Motor neuron (in vitro differentiated cells): ENCODE data around the gene SFXN2. TPM values are rescaled to one million over a fixed set of nuclear protein-coding genes. Genes with fewer than 3 reads are reported as not detected.

Source experiments
- ATAC-seq, 8 experiments: fragments of 200-7000 bp; cut with Tn5 transposase; replicated peaks in 6 of 8; 2 replicates each; pipeline ENCODE4 v1.8.0; 2021; ENCODE audit warnings: mild to moderate bottlenecking in 8 of 8, moderate library complexity in 8 of 8
- H3K27ac ChIP-seq, 2 donors: fragments of 250-450 bp; sonication (Bioruptor Pico); 2 replicates each; pipeline ENCODE4 v1.9.0; 2021; ENCODE audit warnings: antibody characterized with exemption in 2 of 2, mild to moderate bottlenecking in 2 of 2, moderate library complexity in 1 of 2
- H3K4me1 ChIP-seq, 2 donors: fragments of 250-450 bp; sonication (Bioruptor Pico); replicated peaks in 1 of 2; 2 replicates each; pipeline ENCODE4 v1.6.1; 2021; ENCODE audit warnings: antibody characterized with exemption in 2 of 2, mild to moderate bottlenecking in 2 of 2, moderate library complexity in 1 of 2
- H3K4me3 ChIP-seq, 5 donors: fragments of 250-450 bp; sonication (Bioruptor Pico); 2 replicates each; pipeline ENCODE4 v1.9.0; 2021; ENCODE audit warnings: antibody characterized with exemption in 5 of 5, mild to moderate bottlenecking in 5 of 5, moderate library complexity in 4 of 5
- WGBS, 10 experiments: fragments of 450-650 bp; shearing (Covaris generic); methylation state at CpG; one replicate each; pipeline ENCODE4 v1.0.0; 2022; 5-methylcytosine and 5-hydroxymethylcytosine counted together
- in situ Hi-C, 9 experiments: fragments of 400-800 bp; cut with MboI; loops; one replicate each; pipeline ENCODE4 v1.15.0; 2021; ENCODE audit warnings: low sequenced_read_pairs in 9 of 9, low pct_unique_long_range_greater_than_20kb in 2 of 9; ENCODE audit not compliant: unreplicated experiment in 9 of 9
- total RNA-seq, 8 experiments: library from RNA; unstranded; fragments of 300-600 nt; gene quantifications; 2 replicates each; pipeline versions ENCODE4 v1.2.3 to v1.2.4, GENCODE V29; 2022

Gene SFXN2
- total RNA-seq, 8 experiments from 2014 or later, result 1.2 to 21.5 (median 4.9) TPM

- H3K27ac ChIP-seq, result no peak overlapping the region
- H3K4me3 ChIP-seq, result no peak overlapping the region
- WGBS, 10 experiments, result 20 to 100% (median 85%) methylated on average over 1 to 7 of the region's 7 CpGs; no CpG with 5 or more reads in 3 of the 10 experiments
- in situ Hi-C loops, result no loop called here
- H3K4me1 ChIP-seq, result peaks cover 0 to 7% of the 10 kb centered on the region in 2 donors
- no peak for ATAC-seq
These were observed 50.9 kb downstream of the SFXN2 start for GRCh38 chr10:102765336-102765735.

- in situ Hi-C loops, result no loop called here
- 91 to 100% (median 97%) methylated on average over 3 to 9 of the region's 9 CpGs for WGBS, 10 experiments
- Histone ChIP-seq H3K4me3 (no peak overlapping the region), H3K27ac (no peak overlapping the region), H3K4me1 (peaks cover 0 to 7% of the 10 kb centered on the region in 2 donors)
- no peak for ATAC-seq
These were observed 53.2 kb downstream of the SFXN2 start for GRCh38 chr10:102767428-102768160.

DNA sequence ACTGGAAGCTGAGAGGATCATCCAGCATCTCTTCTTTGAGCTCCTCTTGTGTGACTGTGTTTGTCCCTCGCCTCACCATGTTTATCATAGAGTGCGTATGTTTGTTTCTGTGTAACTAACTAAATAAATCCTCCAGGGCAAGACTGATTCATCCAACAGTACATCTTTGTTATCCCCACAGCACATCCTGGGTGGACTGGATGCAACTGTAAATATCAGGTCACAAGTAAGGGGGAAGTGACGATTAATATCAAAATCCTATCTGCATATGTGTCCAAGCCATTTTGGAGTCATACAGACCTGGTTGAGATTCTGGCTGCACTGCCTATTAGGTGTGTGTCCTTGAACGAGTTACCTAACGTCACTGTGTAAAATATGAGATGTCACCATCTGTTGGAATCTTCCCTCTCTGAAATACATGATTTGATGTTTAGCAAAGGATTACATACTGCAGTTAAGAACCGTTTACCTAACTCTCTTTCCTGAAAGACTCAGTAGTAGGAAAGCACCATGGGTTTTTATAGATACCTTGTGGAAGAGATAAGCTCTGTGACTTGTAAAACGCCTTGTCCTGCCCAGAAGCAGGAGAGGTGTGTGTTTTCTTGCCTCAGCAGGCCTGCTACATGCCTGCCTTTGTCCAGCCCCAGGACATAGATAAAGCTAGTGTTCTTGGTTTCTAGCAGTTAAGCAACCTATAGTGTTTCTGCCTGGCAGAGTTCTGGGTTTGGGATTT is 55.1 kb downstream of the SFXN2 start:
- in situ Hi-C loops, result no loop called here
- WGBS, 10 experiments, result 81 to 100% (median 88%) methylated on average over 1 to 7 of the region's 7 CpGs
- ATAC-seq, result peak in 2 of 8 experiments; percentile 59 to 72
- Histone ChIP-seq H3K4me1 (peaks cover 8 to 15% of the 10 kb centered on the region in 2 donors), H3K27ac (no peak overlapping the region), H3K4me3 (no peak overlapping the region)

DNA sequence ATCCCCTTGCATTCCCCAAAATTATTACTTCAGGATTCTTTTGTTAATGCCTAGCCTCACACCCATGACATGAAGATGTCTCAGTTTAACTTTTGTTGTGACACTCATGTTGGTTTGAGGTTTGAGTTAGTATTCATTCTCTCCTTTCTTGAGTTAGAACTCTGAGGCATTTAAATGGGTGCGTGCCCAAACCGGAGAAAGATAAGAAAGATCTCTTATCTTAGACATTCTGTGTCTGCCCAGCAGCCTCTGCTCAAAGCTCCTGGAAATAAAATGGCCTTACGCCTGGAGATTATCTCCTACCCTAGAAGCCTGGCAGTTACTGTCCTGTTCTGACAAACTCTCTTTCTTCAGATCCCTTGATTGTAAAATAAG is 55.7 kb downstream of the SFXN2 start:
- Histone ChIP-seq H3K4me1 (peaks cover 14 to 20% of the 10 kb centered on the region in 2 donors), H3K27ac (no peak overlapping the region), H3K4me3 (no peak overlapping the region)
- in situ Hi-C loops, result no loop called here
- 50 to 100% (median 88%) methylated on average over 1 to 3 of the region's 3 CpGs; no CpG with 5 or more reads in 2 of the 10 experiments for WGBS, 10 experiments
- ATAC-seq, result no peak

DNA sequence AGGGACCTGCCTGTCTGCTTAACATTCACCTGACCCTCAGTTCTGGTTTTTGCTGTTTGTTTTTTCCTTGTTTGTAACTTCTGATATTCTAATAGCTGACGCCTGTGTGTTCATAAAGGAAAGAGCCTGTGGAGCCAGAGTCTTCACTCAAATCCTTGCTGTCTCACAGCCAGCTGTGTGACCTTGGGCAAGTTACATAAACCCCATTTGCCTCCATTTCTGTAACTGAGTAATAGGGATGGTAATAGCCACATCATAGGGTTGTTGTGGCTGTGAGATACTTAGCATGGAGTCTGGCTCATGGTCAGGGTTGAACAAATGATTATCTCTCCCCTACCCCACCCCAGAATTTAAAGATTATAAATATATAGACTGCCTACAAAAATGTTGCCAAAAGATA is 56.4 kb downstream of the SFXN2 start:
- WGBS, 10 experiments, result 50 to 100% (median 94%) methylated on average over 1 of the region's 1 CpG; no CpG with 5 or more reads in 4 of the 10 experiments
- in situ Hi-C loops, result no loop called here
- H3K27ac ChIP-seq, result no peak overlapping the region
- peaks cover 20 to 27% of the 10 kb centered on the region in 2 donors for H3K4me1 ChIP-seq
- ATAC-seq, result no peak
- no peak overlapping the region for H3K4me3 ChIP-seq

DNA sequence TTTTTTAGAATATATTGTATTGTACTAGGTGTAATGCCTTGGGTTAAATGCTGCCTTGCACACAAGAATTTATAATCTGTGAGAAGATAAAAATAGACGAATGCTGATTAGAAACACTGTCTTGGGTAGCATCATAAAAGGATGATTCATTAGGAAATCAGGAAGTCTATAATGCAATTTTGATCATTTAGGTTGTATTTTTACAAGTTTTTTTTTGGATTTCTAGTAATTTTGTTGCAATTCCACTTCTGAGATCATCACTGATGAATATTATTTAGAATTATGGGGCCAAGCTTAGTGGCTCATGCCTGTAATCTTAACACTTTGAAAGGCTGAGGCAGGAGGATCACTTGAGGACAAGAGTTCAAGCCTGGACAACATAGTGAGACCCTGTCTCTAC is 58.9 kb downstream of the SFXN2 start:
- in situ Hi-C loops, result no loop called here
- Histone ChIP-seq H3K27ac (no peak overlapping the region), H3K4me1 (peaks cover 37 to 51% of the 10 kb centered on the region in 2 donors), H3K4me3 (no peak overlapping the region)
- ATAC-seq, result peak in 1 of 8 experiments; percentile 1
- 14 to 100% (median 100%) methylated on average over 1 of the region's 1 CpG; no CpG with 5 or more reads in 3 of the 10 experiments for WGBS, 10 experiments

GRCh38 chr10:102773986-102774385 is 59.5 kb downstream of the SFXN2 start:
- no peak overlapping the region for H3K4me3 ChIP-seq
- H3K4me1 ChIP-seq, result peaks cover 37 to 51% of the 10 kb centered on the region in 2 donors
- in situ Hi-C loops, result no loop called here
- peak overlapping the region in 1 of 2 donors; percentile 26 for H3K27ac ChIP-seq
- ATAC-seq, result no peak
- WGBS, 10 experiments, result 60 to 100% (median 80%) methylated on average over 1 to 3 of the region's 5 CpGs; no CpG with 5 or more reads in 2 of the 10 experiments

- H3K4me1 ChIP-seq, result peaks cover 37 to 46% of the 10 kb centered on the region in 2 donors
- 42 to 100% (median 67%) methylated on average over 1 to 14 of the region's 16 CpGs; no CpG with 5 or more reads in 1 of the 10 experiments for WGBS, 10 experiments
- no peak for ATAC-seq
- in situ Hi-C loops, result no loop called here
- H3K27ac ChIP-seq, result peak overlapping the region in 1 of 2 donors; percentile 81
- H3K4me3 ChIP-seq, result peak overlapping the region in 3 of 5 donors; percentile 23 to 40 (median 23)
These were observed 60.9 kb downstream of the SFXN2 start for GRCh38 chr10:102775201-102775934.

- in situ Hi-C loops, result no loop called here
These were observed 61.7 kb downstream of the SFXN2 start for GRCh38 chr10:102775935-102776669.

GRCh38 chr10:102776779-102777456 is 62.5 kb downstream of the SFXN2 start:
- Histone ChIP-seq H3K27ac (peak overlapping the region; percentile 6 to 81), H3K4me1 (peaks cover 37 to 50% of the 10 kb centered on the region in 2 donors), H3K4me3 (peak overlapping the region in 3 of 5 donors; percentile 23 to 40 (median 23))
- 0 to 17% (median 3%) methylated on average over 1 to 6 of the region's 9 CpGs; no CpG with 5 or more reads in 4 of the 10 experiments for WGBS, 10 experiments
- peak; percentile 74 to 93 (median 78) for ATAC-seq
- in situ Hi-C loops, result no loop called here

More at GRCh38 chr10:102775935-102776669, 61.7 kb downstream of the SFXN2 start:
- peak; percentile 21 to 85 (median 79) for ATAC-seq
- Histone ChIP-seq H3K4me1 (peaks cover 37 to 49% of the 10 kb centered on the region in 2 donors), H3K27ac (peak overlapping the region; percentile 11 to 81), H3K4me3 (peak overlapping the region; percentile 7 to 40 (median 23))
- WGBS, 10 experiments, result 0 to 6% (median 1%) methylated on average over 1 to 12 of the region's 17 CpGs; no CpG with 5 or more reads in 4 of the 10 experiments

GRCh38 chr10:102777711-102778453 is 63.4 kb downstream of the SFXN2 start:
- Histone ChIP-seq H3K27ac (no peak overlapping the region), H3K4me1 (peaks cover 37 to 55% of the 10 kb centered on the region in 2 donors), H3K4me3 (no peak overlapping the region)
- ATAC-seq, result no peak
- 80 to 93% (median 87%) methylated on average over 1 to 11 of the region's 17 CpGs; no CpG with 5 or more reads in 3 of the 10 experiments for WGBS, 10 experiments
- in situ Hi-C loops, result no loop called here
